ENCODE results near the gene CXCL14.

The CXCL14 gene

GRCh38 chr5:135578685-135579341, at the start of gene CXCL14:
CXCL14 (minus strand) TSS chr5:135578991; CDS start chr5:135578778, 213 bp downstream.
- peak in 36 of 56 donors; percentile 10 to 79 (median 36) for DNase-seq

GRCh38 chr5:135626636-135627035, 47.8 kb upstream of the CXCL14 start:
- DNase-seq, result no peak

- DNase-seq, result no peak
These were observed 47.2 kb upstream of the CXCL14 start for GRCh38 chr5:135625961-135626360.

GRCh38 chr5:135625486-135625885, 46.7 kb upstream of the CXCL14 start:
- no peak for DNase-seq

- DNase-seq, result no peak
These were observed 46.3 kb upstream of the CXCL14 start for GRCh38 chr5:135625061-135625460.

GRCh38 chr5:135623186-135623715, 44.5 kb upstream of the CXCL14 start:
- no peak for DNase-seq

GRCh38 chr5:135615581-135616260, 36.9 kb upstream of the CXCL14 start:
- DNase-seq, result no peak

- DNase-seq, result no peak
These were observed 36.4 kb upstream of the CXCL14 start for GRCh38 chr5:135615171-135615570.

GRCh38 chr5:135609981-135610380, 31.2 kb upstream of the CXCL14 start:
- DNase-seq, result no peak

- no peak for DNase-seq
These were observed 30.1 kb upstream of the CXCL14 start for GRCh38 chr5:135608761-135609443.

- DNase-seq, result no peak
These were observed 29.6 kb upstream of the CXCL14 start for GRCh38 chr5:135608361-135608760.

- no peak for DNase-seq
These were observed 27.6 kb upstream of the CXCL14 start for GRCh38 chr5:135606431-135606830.

GRCh38 chr5:135605221-135605620, 26.4 kb upstream of the CXCL14 start:
- no peak for DNase-seq

- DNase-seq, result no peak
These were observed 25.3 kb upstream of the CXCL14 start for GRCh38 chr5:135604056-135604455.

GRCh38 chr5:135602882-135603721, 24.3 kb upstream of the CXCL14 start:
- DNase-seq, result no peak

GRCh38 chr5:135601466-135601865, 22.7 kb upstream of the CXCL14 start:
- DNase-seq, result no peak

GRCh38 chr5:135600971-135601381, 22.2 kb upstream of the CXCL14 start:
- DNase-seq, result no peak

GRCh38 chr5:135600152-135600570, 21.4 kb upstream of the CXCL14 start:
- DNase-seq, result no peak

- no peak for DNase-seq
These were observed 20.8 kb upstream of the CXCL14 start for GRCh38 chr5:135599421-135600151.

GRCh38 chr5:135598691-135599395, 20.1 kb upstream of the CXCL14 start:
- no peak for DNase-seq
